GM23338 (cell line): ENCODE data around the gene ACTMAP. TPM values are rescaled to one million over a fixed set of nuclear protein-coding genes. Genes with fewer than 3 reads are reported as not detected.

Source experiments
- ATAC-seq: fragments of 200-7000 bp; cut with Tn5 transposase; 3 replicates; pipeline ENCODE4 v1.9.1; 2020
- DNase-seq: peaks from one replicate; pipeline ENCODE4 v3.0.0-alpha.2; 2015; ENCODE audit warnings: low spot score
- H2AFZ ChIP-seq: fragments of 200-600 bp; sonication (generic); 2 replicates; pipeline ENCODE4 v1.8.0; 2016; ENCODE audit warnings: antibody characterized with exemption, mild to moderate bottlenecking, moderate library complexity
- H3F3A ChIP-seq: fragments of 200-600 bp; sonication (generic); replicated peaks from 2 replicates; pipeline ENCODE4 v1.8.0; 2017; ENCODE audit warnings: antibody characterized with exemption, mixed run types, low read depth
- H3K27ac ChIP-seq: fragments of 200-600 bp; sonication (generic); 2 replicates; pipeline ENCODE4 v1.6.1; 2016; ENCODE audit warnings: low read depth
- H3K27me3 ChIP-seq: fragments of 200-600 bp; sonication (generic); 2 replicates; pipeline ENCODE4 v1.8.0; 2016; ENCODE audit warnings: mild to moderate bottlenecking, mixed run types, moderate library complexity; ENCODE audit not compliant: insufficient read depth
- H3K36me3 ChIP-seq: fragments of 200-600 bp; sonication (generic); 2 replicates; pipeline ENCODE4 v1.8.0; 2016; ENCODE audit warnings: mild to moderate bottlenecking; ENCODE audit not compliant: insufficient read depth
- H3K4me1 ChIP-seq: fragments of 200-600 bp; sonication (generic); 2 replicates; pipeline ENCODE4 v1.8.0; 2016; ENCODE audit warnings: mild to moderate bottlenecking, moderate library complexity; ENCODE audit not compliant: insufficient read depth
- H3K4me2 ChIP-seq: fragments of 200-600 bp; sonication (generic); 2 replicates; pipeline ENCODE4 v1.7.1; 2017; ENCODE audit warnings: mixed run types
- H3K4me3 ChIP-seq: fragments of 200-600 bp; sonication (generic); 2 replicates; pipeline ENCODE4 v1.6.1; 2016; ENCODE audit warnings: mixed run types
- H3K79me2 ChIP-seq: fragments of 200-600 bp; sonication (generic); replicated peaks from 2 replicates; pipeline ENCODE4 v1.8.0; 2017; ENCODE audit warnings: mild to moderate bottlenecking; ENCODE audit not compliant: insufficient read depth
- H3K9me2 ChIP-seq: fragments of 200-600 bp; sonication (generic); 2 replicates; pipeline ENCODE4 v1.8.0; 2017; ENCODE audit not compliant: insufficient read depth
- H4K20me1 ChIP-seq: fragments of 200-600 bp; sonication (generic); replicated peaks from 2 replicates; pipeline ENCODE4 v1.8.0; 2017; ENCODE audit warnings: mild to moderate bottlenecking; ENCODE audit not compliant: insufficient read depth
- H3K27ac Mint-ChIP-seq: 2 replicates; pipeline ENCODE4 v1.8.0; 2020; ENCODE audit warnings: inconsistent platforms, mild to moderate bottlenecking, moderate library complexity, mixed read lengths
- H3K27me3 Mint-ChIP-seq: 3 replicates; pipeline ENCODE4 v1.8.0; 2022; ENCODE audit warnings: low read depth, mild to moderate bottlenecking, moderate library complexity, mixed read lengths, inconsistent platforms; ENCODE audit not compliant: insufficient read depth, poor library complexity
- H3K36me3 Mint-ChIP-seq: 3 replicates; pipeline ENCODE4 v1.8.0; 2021; ENCODE audit warnings: low read depth, mild to moderate bottlenecking, inconsistent platforms, moderate library complexity, mixed read lengths
- H3K4me1 Mint-ChIP-seq: 3 replicates; pipeline ENCODE4 v1.8.0; 2020; ENCODE audit warnings: mild to moderate bottlenecking, inconsistent platforms, mixed read lengths
- H3K4me3 Mint-ChIP-seq: 3 replicates; pipeline ENCODE4 v1.8.0; 2021; ENCODE audit warnings: moderate library complexity, mild to moderate bottlenecking, inconsistent platforms, mixed read lengths
- H3K9me3 Mint-ChIP-seq: 3 replicates; pipeline ENCODE4 v1.8.0; 2020; ENCODE audit warnings: moderate library complexity, mild to moderate bottlenecking, inconsistent platforms, mixed read lengths
- CREB1 ChIP-seq: fragments of 250-450 bp; sonication (Bioruptor Pico); IDR thresholded peaks from 2 replicates; pipeline ENCODE4 v1.5.0; 2020; ENCODE audit warnings: low read depth, mild to moderate bottlenecking, moderate library complexity
- ZNF114 ChIP-seq: fragments of 250-450 bp; sonication (Bioruptor Pico); IDR thresholded peaks from 2 replicates; pipeline ENCODE4 v1.5.0; 2020; ENCODE audit warnings: mild to moderate bottlenecking, moderate library complexity
- ZNF331 ChIP-seq: fragments of 250-450 bp; sonication (Bioruptor Pico); IDR thresholded peaks from 2 replicates; pipeline ENCODE4 v1.5.0; 2020; ENCODE audit warnings: low read depth, mild to moderate bottlenecking, moderate library complexity
- ZNF462 ChIP-seq: fragments of 250-450 bp; sonication (Bioruptor Pico); IDR thresholded peaks from 2 replicates; pipeline ENCODE4 v1.5.0; 2020; ENCODE audit warnings: mild to moderate bottlenecking, moderate library complexity
- polyA plus RNA-seq: library from polyadenylated mRNA; unstranded; fragments of >200 nt; fragmentation: Nextera tagmentation; extraction: Ambion mirVana; gene quantifications from 2 replicates; pipeline ENCODE4 v1.2.1, GENCODE V29; 2016
- total RNA-seq: library from RNA; depleted of rRNA; stranded (reverse); fragments of >200 nt; shearing (Covaris generic); gene quantifications from 2 replicates; pipeline ENCODE4 v1.2.3, GENCODE V29; 2014
- TF ChIP-seq, protein P1 (sequence below): IDR thresholded peaks from one replicate; pipeline ENCODE4 v1.6.1; 2018; ENCODE audit warnings: antibody characterized with exemption; ENCODE audit not compliant: unreplicated experiment

Gene ACTMAP
- total and polyA plus RNA-seq, 2 experiments from 2014 or later = 14.9 to 16.7 TPM

GRCh38 chr19:40695881-40696280, 54.4 kb downstream of the ACTMAP start (continued):
- TF ChIP-seq ZNF462 (no peak), CREB1 (CRISPR knock-in tag) (no peak), ZNF114 (CRISPR knock-in tag) (no peak)
- TF ChIP-seq, protein P1, sequence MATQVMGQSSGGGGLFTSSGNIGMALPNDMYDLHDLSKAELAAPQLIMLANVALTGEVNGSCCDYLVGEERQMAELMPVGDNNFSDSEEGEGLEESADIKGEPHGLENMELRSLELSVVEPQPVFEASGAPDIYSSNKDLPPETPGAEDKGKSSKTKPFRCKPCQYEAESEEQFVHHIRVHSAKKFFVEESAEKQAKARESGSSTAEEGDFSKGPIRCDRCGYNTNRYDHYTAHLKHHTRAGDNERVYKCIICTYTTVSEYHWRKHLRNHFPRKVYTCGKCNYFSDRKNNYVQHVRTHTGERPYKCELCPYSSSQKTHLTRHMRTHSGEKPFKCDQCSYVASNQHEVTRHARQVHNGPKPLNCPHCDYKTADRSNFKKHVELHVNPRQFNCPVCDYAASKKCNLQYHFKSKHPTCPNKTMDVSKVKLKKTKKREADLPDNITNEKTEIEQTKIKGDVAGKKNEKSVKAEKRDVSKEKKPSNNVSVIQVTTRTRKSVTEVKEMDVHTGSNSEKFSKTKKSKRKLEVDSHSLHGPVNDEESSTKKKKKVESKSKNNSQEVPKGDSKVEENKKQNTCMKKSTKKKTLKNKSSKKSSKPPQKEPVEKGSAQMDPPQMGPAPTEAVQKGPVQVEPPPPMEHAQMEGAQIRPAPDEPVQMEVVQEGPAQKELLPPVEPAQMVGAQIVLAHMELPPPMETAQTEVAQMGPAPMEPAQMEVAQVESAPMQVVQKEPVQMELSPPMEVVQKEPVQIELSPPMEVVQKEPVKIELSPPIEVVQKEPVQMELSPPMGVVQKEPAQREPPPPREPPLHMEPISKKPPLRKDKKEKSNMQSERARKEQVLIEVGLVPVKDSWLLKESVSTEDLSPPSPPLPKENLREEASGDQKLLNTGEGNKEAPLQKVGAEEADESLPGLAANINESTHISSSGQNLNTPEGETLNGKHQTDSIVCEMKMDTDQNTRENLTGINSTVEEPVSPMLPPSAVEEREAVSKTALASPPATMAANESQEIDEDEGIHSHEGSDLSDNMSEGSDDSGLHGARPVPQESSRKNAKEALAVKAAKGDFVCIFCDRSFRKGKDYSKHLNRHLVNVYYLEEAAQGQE = no peak

GRCh38 chr19:40693896-40694295, 56.4 kb downstream of the ACTMAP start:
- DNase-seq (no peak), ATAC-seq (no peak)
- Histone ChIP-seq H3K4me3 (no peak overlapping the region), H4K20me1 (peaks cover under 1% of the 10 kb centered on the region; the same call in 1 of the 2 replicates), H3K4me2 (no peak overlapping the region), H3F3A (no peaks in the 10 kb centered on the region; the same call in 1 of the 2 replicates), H3K9me2 (no peaks in the 10 kb centered on the region), H3K27ac (no peak overlapping the region), H2AFZ (no peak overlapping the region), H3K79me2 (peaks cover 9% of the 10 kb centered on the region), H3K27me3 (no peaks in the 10 kb centered on the region), H3K36me3 (peaks cover 4% of the 10 kb centered on the region; the same call in 1 of the 2 replicates), H3K4me1 (peaks cover 8% of the 10 kb centered on the region; the same call in 1 of the 2 replicates)
- peaks cover 10% of the 10 kb centered on the region for H3K36me3 Mint-ChIP-seq
- peaks cover 4% of the 10 kb centered on the region for H3K27me3 Mint-ChIP-seq
- H3K4me1 Mint-ChIP-seq = peaks cover 17% of the 10 kb centered on the region
- H3K9me3 Mint-ChIP-seq = no peaks in the 10 kb centered on the region
- H3K4me3 Mint-ChIP-seq = no peak overlapping the region
- no peak overlapping the region for H3K27ac Mint-ChIP-seq
- TF ChIP-seq, protein P1 = no peak
- no peak for TF ChIP-seq ZNF331 (CRISPR knock-in tag)
